GM21526 (cell line): Measurements from ENCODE around the gene NHLRC2.
"Not testable (repeated sequence)": the region's sequence is repeated elsewhere in the genome, so short reads cannot be mapped to it uniquely, and the experiment has no call there.

Experiments
- ATAC-seq: cut with Tn5 transposase; IDR thresholded peaks from one replicate; pipeline ENCODE4 v1.9.1; 2021; ENCODE audit warnings: moderate library complexity; ENCODE audit not compliant: unreplicated experiment, low FRiP score

NHLRC2 gene

DNA sequence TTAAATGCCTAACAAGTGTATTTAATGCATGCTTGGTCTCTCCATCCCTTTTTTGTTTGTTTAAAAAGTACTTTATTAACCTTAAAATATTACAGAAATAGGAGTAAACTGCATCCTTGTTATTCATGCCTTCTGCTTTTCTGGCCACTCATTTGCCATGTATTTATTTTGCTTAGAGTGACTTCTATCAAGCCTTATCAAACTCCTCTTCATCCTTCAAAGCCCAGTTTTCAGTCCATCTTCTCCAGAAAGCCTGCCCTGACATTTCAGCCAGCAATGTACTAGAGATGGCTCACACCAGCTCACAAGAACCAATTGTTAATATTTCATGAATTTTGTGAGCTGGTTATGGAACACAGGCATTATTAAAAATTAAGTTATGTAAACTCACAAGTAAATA lies 82.8 kb downstream of the NHLRC2 start:
- no peak for ATAC-seq

DNA sequence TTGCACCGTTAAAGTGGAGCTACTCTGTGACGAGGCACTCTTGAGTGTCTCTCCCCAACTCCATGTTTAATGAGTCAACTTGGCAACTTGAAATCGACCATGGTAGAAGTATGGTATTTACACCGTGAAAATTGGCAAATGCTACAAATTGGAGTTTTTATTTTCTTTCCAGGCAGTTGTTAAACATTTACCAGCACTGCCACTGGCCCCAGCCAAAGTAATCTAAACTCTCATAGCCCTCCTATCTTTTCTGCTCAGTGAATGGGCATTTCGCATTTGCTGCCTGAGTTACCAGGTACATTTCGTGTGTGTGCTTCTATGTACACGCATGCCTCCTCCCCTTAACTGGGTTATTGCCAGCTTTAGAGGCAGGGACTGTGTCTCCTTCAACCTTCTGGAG lies 83.3 kb downstream of the NHLRC2 start:
- ATAC-seq = no peak

DNA sequence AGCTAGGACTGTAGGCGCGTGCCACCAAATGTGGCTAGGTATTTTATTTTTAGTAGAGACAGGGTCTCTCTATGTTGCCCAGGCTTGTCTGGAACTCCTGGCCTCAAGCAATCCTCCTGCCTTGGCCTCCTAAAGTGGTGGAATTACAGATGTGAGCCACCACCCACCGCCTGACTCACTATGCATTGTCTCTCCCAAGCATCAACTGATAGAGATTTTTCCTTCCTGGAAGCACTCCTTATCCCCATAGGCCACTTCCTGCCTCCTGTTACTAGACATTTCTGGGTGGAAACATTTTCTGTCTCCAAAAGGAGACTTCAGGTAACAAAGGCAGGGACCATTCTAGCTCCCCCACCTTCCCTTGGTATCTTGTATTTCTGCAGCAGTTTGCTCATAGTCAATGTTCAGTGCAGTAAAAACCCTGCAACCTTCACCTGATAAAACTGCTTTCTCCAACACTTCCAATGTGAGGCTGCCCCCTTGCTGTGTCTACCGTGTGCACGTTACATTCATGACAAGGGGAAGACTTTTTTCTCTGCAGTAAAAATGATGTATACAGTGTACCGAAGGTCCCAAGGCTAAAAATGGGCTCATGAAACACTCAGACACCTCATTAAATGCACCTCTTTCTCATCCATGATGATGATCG lies 84.9 kb downstream of the NHLRC2 start:
- ATAC-seq = no peak

DNA sequence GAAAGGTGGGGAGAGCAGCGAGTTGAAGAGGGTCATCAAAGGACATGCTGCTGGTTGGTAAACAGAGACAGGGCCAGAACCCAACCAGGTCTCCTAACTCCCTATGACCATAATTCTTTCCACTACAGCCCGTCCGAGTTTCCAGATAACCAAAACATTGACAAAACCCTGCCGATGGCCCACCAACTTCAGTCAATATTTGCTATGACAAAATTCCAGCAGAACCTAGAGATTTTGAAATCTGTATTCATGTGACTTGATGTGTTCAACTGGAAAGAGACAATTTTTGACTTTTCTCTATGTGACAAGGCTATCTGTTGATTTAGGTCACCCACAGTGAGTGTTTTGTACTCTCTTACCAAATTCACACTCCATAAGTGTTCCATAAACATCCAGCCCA lies 86.7 kb downstream of the NHLRC2 start:
- no peak for ATAC-seq

DNA sequence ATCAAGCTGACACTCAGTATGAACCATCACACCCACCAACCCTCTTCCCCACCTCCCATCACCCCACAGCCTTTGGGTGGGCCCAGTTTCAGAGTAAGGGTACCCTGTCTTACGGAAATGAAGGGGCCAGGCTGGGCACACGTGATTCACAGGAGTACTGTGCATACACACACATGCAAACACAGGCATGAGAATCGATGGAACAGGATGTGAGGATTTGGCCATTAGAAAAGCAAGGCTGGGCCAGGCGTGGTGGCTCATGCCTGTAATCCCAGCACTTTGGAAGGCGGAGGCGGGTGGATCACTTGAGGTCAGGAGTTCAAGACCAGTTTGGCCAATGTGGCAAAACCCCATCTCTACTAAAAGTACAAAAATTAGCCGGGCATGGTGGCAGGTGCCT lies 88.7 kb downstream of the NHLRC2 start:
- not testable (repeated sequence) for ATAC-seq

DNA sequence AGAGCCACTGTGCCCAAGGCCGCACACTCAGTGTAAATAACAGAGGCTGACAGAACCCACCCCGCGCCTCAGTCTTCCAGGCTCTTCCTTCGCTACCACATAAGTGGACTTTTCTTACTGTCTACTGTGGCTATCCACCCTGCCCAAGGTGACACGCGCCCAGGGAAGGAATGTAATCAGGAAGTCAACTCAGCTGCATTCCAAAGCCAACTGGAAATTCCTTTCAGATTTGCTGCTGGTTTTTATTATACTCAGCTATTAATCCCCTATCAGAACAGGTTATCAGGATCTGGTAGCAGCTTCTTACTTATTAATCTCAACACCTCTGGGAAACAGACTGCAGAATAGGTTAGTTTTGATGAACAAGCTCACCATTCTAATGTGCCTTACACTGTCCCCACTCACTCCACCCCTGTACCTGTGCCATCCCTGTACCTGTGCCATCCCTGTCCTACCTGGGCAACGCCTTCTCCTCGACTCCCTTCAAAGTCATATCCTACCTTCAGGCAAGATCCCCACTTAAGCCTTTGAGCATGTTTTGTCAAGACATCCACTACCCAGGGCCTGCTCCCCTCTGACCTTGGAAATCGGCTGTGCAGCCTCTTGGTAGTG lies 90.7 kb downstream of the NHLRC2 start:
- no peak for ATAC-seq

DNA sequence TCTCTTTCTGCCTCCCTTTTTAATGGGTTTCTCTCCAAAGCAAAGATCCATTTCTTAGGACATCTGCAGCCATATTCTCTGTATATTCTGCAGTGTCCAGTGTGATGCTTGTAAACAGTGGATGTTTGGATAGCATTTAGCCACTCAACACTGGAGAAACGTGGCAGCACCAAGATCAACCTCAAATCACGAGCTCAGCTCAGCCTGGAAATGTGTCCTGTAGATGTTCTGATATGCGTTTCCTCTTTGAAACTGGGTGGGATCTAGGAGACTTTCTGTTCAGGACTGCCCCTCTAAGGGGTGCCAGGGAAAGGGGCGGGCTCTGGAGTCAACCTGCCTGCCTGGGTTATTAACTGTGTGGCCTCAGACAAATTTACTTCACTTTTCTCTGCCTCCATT lies 91.2 kb downstream of the NHLRC2 start:
- no peak for ATAC-seq

DNA sequence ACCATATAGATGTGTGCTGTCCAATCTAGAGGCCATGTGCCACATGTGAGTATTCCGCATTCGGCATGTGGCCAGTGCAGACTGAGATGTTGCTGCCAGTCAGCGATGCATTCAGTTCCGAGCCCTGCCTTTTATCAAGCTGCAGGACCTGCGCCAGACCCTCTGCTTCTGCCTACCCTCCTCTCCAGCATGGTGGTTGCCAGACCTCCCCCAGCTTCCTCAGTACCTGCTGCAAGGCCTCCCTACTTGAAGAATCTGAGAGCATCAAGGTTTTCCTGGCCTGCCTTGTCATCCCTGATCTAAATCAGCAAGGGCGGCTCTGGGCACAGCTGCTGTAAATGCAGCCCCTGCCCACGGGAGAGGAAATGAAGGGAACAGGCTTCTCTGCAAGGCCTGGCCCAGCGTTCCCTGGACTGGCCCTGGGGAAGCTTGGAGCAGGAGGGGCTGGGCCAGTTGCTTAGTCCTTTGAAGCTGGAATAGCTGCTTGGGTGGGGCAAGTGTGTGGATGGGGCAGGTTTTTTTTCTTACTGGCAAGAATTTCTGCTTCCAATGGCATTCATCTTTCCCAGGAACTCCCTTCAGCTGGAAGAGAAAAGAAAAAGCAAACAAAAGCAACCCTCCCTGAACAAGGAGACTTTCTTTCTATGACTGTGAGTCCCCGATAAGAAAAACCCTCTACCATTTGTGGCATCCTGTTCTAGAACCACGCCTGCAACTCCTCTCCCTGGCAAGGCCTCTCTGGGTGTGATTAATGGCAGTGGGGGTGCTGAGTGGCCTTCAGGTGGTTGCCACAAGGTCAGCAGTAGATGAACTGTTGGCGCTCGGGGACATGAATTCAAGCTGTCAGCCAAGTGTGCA lies 93.0 kb downstream of the NHLRC2 start:
- ATAC-seq = no peak

DNA sequence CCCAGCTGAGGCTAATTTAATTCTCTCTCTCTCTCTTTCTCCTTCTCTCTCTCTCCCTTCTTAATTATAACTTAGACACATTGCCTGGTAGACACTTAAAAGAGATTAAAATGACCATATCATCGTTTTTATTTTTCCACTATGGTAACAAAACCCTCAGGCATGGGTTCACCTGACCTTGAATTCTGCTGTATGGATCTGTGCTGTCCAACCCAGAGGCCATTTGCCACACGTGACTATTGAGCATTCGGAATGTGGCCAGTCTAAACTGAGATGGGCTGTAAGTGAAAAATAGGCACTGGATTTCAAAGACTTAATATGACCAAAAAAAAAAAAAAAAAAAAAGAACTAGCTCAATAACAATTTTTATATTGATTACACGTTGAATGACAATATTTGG lies 93.6 kb downstream of the NHLRC2 start:
- no peak for ATAC-seq

DNA sequence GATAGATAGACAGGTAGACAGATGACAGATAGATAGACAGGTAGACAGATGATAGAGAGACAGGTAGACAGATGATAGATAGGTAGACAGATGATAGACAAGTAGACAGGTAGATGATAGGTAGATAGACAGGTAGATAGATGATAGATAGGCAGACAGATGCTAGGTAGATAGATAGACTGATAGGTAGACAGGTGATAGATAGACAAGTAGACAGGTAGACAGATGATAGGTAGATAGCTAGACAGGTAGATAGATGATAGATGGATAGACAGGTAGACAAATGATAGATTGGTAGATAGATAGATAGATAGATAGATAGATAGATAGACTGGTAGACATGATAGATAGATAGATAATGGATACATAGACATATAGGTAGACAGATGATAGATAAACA lies 95.8 kb downstream of the NHLRC2 start:
- ATAC-seq = no peak

DNA sequence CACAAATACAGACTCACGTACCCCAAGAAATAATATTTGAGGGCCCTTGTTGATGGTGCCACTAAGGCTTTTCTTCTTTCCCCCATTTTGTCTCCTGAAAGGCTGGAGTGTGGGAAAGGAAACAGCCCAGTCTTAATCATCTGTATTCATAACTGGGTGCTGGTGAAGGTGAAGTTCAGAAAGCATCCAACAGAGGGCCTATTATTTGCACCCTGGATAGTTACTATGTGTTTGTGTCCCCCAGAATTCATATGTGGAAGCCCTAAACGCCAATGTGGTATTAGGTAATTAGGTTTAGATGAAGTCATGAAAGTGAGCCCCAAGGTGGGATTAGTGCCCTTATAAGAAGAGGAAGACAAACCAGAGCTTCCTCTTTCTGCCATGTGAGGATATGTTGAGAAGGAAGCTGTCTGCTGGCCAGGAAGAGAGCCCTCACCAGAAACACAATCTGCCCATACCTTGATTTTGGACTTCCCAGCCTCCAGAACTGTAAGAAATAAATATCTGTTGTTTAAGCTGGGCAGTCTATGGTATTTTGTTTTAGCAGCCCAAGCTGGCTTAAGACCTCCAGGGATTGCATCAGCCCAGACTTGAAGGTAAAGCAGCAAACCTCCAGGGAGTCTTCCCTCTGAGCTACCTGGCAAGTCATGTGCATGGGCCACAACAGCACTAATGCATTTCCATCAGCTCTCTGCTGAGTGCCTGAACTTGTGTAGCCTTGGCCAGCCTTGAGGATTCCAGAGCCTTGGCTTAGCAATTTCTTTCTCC lies 99.2 kb downstream of the NHLRC2 start:
- ATAC-seq = no peak

DNA sequence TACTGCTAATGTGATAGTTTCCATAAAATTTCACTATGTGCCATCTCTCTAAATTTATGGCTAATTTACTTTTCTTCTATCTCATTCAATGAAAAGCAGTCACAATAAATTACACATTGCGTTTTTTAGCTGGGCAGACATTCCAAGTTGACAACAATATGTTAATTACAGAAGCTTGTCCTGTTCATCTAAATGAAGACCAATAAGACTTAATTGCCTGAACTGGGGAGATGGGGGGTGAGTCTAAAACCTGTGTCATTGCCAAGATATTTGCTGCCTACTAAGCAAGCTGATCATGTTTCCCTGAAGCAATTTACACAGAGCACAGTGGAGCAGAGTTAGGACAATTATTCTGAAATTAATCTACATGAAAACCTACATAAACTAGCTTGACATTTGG lies 99.9 kb downstream of the NHLRC2 start:
- no peak for ATAC-seq

DNA sequence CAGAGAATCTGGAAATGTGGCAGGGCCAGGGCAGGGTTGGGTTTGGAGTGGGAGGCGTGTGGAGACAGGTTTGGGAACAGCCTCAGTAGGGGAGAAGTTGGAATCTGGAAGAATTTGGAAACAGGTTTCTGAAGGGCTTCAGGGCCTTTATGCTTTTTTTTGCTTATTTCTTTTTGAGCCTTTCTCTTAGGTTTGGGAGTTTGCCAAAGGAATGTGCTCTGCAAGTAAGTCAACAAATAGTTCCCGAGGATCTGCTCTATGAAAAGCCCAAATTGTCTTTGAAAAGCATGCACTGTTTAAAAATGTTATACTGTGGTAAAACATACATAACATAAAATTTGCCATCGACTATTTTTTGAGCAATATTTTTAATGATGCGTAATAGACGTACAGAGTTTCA lies 102.6 kb downstream of the NHLRC2 start:
- no peak for ATAC-seq

DNA sequence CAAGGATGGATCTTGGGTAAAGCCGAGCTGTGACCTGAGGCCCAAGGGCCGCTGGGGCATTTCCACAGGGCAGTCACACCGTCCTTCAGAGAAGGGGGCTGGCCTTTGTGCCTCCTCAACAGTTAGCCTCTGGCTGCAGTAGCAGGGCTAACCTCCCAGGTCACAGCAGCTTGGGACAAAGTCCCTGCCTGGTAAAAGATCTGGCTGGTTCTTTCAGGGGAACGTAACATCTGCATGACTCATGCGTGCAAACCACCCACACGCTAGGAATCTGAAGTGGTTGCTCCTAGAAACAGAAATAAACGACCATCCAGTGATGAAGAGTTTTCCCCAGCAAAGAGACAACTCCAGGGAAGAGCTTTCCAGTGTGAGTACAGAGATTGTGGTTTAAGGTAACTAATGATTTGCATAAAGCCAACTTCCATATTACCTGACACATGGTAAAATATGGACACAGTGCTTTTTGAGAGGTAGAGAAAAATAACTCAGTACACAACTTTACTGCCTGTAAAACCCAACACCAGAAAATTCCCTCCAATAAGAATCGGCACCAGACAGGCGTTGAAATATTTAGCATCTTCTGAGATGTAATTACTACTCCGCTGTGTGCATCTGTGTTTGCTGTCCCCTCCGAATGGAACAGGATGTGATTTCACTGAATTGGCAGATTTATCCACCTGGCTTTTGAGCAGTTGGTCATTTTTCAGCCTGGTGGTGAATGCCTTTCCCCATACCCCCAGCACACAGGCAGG lies 104.3 kb downstream of the NHLRC2 start:
- ATAC-seq = no peak

DNA sequence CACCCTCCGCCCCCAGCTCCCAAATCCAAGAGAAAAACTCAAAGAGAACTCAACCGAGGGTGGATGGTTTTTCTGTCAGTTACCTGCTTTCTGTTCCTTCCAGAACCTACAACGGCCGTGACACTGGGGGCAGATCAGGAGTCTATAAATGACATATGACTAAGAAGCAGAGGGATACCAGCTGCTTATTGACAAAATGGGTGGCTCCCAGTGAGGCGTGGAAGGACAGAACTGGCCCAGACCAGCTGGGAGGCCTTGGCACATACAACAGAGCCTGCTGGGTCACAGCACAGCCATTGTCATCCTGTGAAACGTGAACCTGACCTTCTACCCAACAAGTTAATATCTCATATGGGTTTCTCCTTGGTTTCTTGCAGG lies 104.9 kb downstream of the NHLRC2 start:
- peak; percentile 41 for ATAC-seq

DNA sequence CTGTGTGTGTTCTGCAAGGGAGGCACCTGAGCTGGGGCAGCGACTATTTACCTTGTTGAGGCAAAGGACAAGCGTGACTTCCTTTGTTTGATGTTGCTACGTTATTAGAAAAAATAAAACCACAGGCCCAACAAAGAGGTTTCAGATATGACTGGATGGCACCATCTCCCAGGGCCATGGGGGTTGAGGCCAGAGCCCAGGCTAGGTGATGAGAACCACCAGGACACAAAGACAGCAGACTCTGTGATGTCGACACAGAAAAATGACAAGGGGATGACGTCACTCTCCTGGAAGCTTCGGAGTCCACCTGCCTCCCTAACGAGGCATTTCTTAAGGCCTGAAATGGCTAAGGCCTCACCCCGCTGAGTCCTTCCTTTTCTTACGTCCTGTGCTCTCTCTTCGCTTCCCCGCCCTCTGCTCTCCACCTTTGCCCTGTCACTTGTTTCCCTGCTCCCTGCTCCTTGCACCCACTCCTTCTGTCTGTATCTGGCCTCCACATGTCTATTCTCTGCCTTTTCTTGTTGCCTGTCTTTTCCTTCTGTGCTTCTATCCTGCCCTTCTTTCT lies 106.2 kb downstream of the NHLRC2 start:
- ATAC-seq = peak; percentile 45

DNA sequence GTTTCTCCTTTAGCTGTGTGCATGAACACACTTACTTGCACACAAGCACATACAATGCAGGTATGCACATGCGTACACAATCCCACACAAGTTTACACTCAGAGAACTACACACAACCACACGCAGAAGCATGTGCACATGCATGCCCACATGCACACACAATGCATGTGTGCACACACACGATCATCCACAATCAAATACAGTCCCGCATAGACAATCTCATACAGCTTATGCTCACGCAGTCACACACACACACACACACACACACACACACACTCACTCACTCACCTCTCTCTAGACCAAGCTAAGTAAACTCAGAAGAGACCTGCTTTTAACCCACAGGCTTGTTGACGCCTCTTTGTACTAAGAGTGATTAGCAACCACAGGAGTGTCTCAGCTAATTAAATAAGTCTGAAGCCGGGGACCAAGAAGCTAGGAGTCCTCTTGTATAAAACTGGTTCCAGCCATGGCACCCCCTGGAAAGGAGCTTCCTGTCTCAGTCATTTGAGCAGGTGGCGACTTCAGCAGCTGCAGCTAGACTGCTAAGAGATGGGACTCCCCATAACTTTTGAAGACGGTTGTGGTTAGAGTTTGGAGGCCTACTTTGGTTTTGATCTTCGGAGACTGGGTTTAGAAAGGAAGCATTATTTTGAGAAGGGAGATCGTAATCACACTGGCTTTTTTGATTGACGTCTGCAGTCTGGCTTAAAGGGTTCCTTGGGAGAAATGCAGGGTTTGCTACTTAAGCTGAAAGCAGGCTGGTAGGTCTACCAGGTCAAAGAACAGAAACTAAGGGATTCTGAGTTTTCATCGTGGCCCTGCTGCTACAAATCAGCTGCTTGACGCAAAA lies 106.9 kb downstream of the NHLRC2 start:
- ATAC-seq = peak; percentile 60

DNA sequence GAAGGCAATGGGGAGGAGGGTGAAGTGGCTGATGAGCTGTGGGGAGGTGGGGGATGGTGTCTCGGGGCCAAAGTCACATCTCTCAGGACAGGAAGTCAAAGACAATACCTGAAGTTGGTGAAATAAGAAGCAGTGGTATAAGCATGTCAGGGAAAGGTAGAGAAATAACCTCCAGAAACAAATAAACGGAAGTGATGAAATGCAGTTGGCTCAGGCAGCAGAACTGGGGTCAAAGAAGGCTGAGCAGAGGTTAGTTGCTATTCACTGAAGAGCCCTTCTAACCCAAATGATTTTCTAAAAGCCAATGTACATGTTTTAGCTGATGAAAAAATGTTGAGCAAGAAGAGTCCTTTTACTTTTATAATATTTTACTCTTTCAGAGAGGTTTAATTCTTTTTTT lies 110.6 kb downstream of the NHLRC2 start:
- ATAC-seq = no peak

DNA sequence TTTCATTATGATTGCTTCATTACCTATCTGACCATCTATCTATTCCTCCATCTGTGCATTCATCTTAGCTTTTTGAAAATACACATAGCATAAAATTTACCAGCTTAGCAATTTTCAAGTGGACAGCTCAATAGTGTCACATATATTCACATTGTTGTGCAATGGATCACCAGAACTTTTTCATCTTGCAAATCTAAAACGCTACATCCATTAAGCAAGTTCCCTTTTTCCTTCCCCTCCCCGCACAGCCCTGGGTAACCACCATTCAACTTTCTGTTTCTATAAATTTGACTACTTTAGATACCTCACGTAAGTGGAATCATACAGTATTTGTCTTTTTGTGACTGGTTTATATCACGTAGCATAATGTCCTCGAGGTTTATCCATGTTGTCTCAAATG lies 111.2 kb downstream of the NHLRC2 start:
- ATAC-seq = peak; percentile 35
